ACHN (cell line): Measurements from ENCODE around the gene GDPD3.

Experiments
- DNase-seq: peaks from one replicate; pipeline ENCODE4 v3.0.0-alpha.2; 2015
- in situ Hi-C: cut with HindIII; loops from 2 replicates; pipeline ENCODE4 v1.10.0; 2017; ENCODE audit warnings: low sequenced_read_pairs, low pct_ligation_motif_present, low pct_unique_long_range_greater_than_20kb

The GDPD3 gene

GRCh38 chr16:30067584-30067916, 45.8 kb downstream of the GDPD3 start:
- no peak for DNase-seq
- in situ Hi-C loops = no loop called here

GRCh38 chr16:30066761-30067583, 46.4 kb downstream of the GDPD3 start:
- in situ Hi-C loops = no loop called here
- DNase-seq = no peak

- in situ Hi-C loops = no loop called here
- DNase-seq = peak; percentile 65
These were observed 47.2 kb downstream of the GDPD3 start for GRCh38 chr16:30065943-30066760.

GRCh38 chr16:30065102-30065942, 48.0 kb downstream of the GDPD3 start, which contains the start of gene ALDOA:
ALDOA (plus strand) TSS chr16:30065760; CDS start chr16:30066898, 1,138 bp downstream.
- DNase-seq = peak; percentile 99
- in situ Hi-C loops = no loop called here

- in situ Hi-C loops = no loop called here
These were observed 48.6 kb downstream of the GDPD3 start for GRCh38 chr16:30064729-30065101.

GRCh38 chr16:30063893-30064728, 49.2 kb downstream of the GDPD3 start:
- in situ Hi-C loops = no loop called here
- DNase-seq = peak; percentile 80

More at GRCh38 chr16:30064729-30065101, 48.6 kb downstream of the GDPD3 start:
- no peak for DNase-seq

- no peak for DNase-seq
- in situ Hi-C loops = no loop called here
These were observed 50.0 kb downstream of the GDPD3 start for GRCh38 chr16:30063278-30063892.

GRCh38 chr16:30060836-30061554, 52.3 kb downstream of the GDPD3 start:
- no peak for DNase-seq
- in situ Hi-C loops = no loop called here

- no peak for DNase-seq
- in situ Hi-C loops = no loop called here
These were observed 53.0 kb downstream of the GDPD3 start for GRCh38 chr16:30060346-30060745.

- in situ Hi-C loops = no loop called here
- DNase-seq = peak; percentile 33
These were observed 58.3 kb downstream of the GDPD3 start for GRCh38 chr16:30054959-30055553.
